Upper lobe of right lung (tissue), 1 donor: ENCODE measurements around the gene GUCA2B. TPM values are rescaled to one million over a fixed set of nuclear protein-coding genes. Genes with fewer than 3 reads are reported as not detected.

Experiments
- ATAC-seq: fragments of 200-7000 bp; cut with Tn5 transposase; one replicate; pipeline ENCODE4 v1.9.1; 2020; ENCODE audit warnings: mild to moderate bottlenecking, moderate library complexity
- DNase-seq: peaks from one replicate; pipeline ENCODE4 v3.0.0-alpha.2; 2020
- H3K27ac ChIP-seq: fragments of 200-600 bp; one replicate; pipeline ENCODE4 v1.8.0; 2022
- H3K27me3 ChIP-seq: fragments of 200-600 bp; one replicate; pipeline ENCODE4 v1.8.0; 2022; ENCODE audit warnings: mild to moderate bottlenecking
- H3K36me3 ChIP-seq: fragments of 200-600 bp; one replicate; pipeline ENCODE4 v1.8.0; 2022
- H3K4me1 ChIP-seq: fragments of 200-600 bp; one replicate; pipeline ENCODE4 v1.8.0; 2022
- H3K4me3 ChIP-seq: fragments of 200-600 bp; one replicate; pipeline ENCODE4 v1.8.0; 2022; ENCODE audit warnings: mild to moderate bottlenecking
- H3K9me3 ChIP-seq: fragments of 200-600 bp; one replicate; pipeline ENCODE4 v1.8.0; 2022
- intact Hi-C: fragments of 100-400 bp; cut with DNase I; formaldehyde crosslinking; loops from one replicate; pipeline ENCODE4 v1.11.0; 2022
- total RNA-seq: library from RNA; stranded (reverse); fragmentation: NEBNext Ultra II Directional; extraction: Animal tissue kit (Norgen Biotek cat#: 25700); gene quantifications from one replicate; pipeline ENCODE4 v1.2.1, GENCODE V29; 2021
- TF ChIP-seq, protein P1 (sequence below): fragments of 200-600 bp; IDR thresholded peaks from one replicate; pipeline ENCODE4 v1.8.0; 2022; ENCODE audit warnings: antibody characterized with exemption
- donor health status: DM: no; HTN: yes; CAD: no; lungs with severe emphysema.

Gene GUCA2B
- total RNA-seq, 1 donor from 2014 or later, result not detected

DNA sequence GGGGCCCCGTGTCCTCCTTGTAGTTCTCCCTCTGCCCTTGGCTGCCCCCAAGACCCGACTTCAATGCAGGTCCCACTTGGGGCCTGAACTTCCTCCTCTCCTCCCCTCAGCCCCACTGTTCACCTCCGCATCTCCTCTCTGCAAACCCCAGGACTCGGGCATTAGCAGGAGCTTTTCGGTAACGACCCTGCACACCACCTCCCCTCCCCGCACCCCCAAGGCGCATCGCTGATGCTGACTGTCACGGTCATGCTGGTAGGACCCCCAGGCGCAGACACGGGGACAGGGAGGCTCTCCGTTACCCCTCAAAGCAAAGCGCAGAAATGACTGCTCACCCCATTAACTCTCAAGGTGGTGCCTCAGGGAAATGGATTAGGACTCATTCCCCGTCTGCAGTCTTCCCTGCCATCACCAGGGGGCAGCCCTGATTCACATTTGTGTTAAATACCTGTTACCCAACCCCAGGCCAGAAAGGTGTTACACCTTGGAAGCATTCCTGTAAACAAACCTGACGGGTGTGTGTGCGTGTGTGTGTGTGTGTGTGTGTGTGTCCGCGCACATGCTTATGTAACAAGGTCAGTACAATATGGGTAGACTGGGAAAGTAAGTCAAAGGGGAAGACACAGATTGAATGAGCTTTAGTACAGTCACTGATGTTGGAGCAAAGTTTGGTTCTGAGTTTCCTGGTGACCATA is 6.4 kb upstream of the GUCA2B start:
- no peak overlapping the region for H3K4me3 ChIP-seq
- peak; percentile 92 for ATAC-seq

DNA sequence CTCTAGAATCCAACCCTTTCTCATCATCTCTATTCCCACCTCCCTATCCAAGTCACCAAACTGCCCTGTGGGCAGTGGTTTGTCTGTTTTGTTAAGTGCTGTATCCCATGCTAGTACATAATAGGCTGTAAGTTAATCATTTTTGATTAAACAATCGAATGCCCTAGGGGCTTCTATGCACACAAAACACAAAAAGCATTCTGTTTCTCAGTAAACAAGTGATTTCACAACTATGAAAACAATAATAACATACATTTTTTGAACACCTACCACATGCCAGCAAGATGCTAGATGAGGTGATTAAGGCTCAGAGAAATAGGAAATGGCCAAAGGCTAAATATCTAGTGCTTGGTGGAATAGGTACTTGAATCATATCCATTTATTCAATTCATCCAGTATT is 5.0 kb upstream of the GUCA2B start:
- Histone ChIP-seq H3K27me3 (peaks cover 6% of the 10 kb centered on the region), H3K4me3 (no peak overlapping the region), H3K27ac (no peak overlapping the region), H3K36me3 (no peaks in the 10 kb centered on the region), H3K4me1 (no peaks in the 10 kb centered on the region), H3K9me3 (no peaks in the 10 kb centered on the region)
- no peak for DNase-seq
- TF ChIP-seq, protein P1, sequence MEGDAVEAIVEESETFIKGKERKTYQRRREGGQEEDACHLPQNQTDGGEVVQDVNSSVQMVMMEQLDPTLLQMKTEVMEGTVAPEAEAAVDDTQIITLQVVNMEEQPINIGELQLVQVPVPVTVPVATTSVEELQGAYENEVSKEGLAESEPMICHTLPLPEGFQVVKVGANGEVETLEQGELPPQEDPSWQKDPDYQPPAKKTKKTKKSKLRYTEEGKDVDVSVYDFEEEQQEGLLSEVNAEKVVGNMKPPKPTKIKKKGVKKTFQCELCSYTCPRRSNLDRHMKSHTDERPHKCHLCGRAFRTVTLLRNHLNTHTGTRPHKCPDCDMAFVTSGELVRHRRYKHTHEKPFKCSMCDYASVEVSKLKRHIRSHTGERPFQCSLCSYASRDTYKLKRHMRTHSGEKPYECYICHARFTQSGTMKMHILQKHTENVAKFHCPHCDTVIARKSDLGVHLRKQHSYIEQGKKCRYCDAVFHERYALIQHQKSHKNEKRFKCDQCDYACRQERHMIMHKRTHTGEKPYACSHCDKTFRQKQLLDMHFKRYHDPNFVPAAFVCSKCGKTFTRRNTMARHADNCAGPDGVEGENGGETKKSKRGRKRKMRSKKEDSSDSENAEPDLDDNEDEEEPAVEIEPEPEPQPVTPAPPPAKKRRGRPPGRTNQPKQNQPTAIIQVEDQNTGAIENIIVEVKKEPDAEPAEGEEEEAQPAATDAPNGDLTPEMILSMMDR, result no peak
- no peak for ATAC-seq
- intact Hi-C loops, result no loop called here

More for the DNA sequence above, 6.4 kb upstream of the GUCA2B start:
- Histone ChIP-seq H3K9me3 (no peaks in the 10 kb centered on the region), H3K27me3 (peaks cover 6% of the 10 kb centered on the region), H3K4me1 (peaks cover 3% of the 10 kb centered on the region), H3K36me3 (no peaks in the 10 kb centered on the region), H3K27ac (no peak overlapping the region)
- peak; percentile 86 for DNase-seq
- intact Hi-C loops, result no loop called here
- TF ChIP-seq, protein P1, result peak; percentile 76

DNA sequence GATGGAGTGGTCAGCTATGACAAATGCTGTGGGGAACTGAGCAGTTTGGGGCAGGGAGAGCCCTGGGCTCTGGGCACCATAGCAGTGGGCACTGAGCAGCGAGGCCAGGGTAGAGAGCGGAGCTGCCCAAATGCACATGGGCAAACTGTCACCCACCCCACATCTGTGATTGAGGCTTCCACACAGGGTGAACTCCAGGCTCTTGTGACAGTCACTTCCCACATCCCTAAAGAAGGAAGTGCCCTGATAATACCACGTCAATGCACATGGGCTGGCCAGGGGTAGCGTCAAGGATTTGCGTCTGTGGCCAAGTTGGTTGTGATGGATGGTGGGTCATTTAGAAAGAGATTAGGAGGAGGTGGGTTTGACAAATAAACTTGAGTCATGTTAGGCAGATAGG is 2.6 kb upstream of the GUCA2B start:
- no peaks in the 10 kb centered on the region for H3K27me3 ChIP-seq
- no peak overlapping the region for H3K27ac ChIP-seq
- H3K36me3 ChIP-seq, result no peaks in the 10 kb centered on the region
- peak; percentile 37 for DNase-seq
- H3K9me3 ChIP-seq, result no peaks in the 10 kb centered on the region
- no peaks in the 10 kb centered on the region for H3K4me1 ChIP-seq
- intact Hi-C loops, result no loop called here
- no peak for ATAC-seq
- no peak overlapping the region for H3K4me3 ChIP-seq
- TF ChIP-seq, protein P1, result no peak

DNA sequence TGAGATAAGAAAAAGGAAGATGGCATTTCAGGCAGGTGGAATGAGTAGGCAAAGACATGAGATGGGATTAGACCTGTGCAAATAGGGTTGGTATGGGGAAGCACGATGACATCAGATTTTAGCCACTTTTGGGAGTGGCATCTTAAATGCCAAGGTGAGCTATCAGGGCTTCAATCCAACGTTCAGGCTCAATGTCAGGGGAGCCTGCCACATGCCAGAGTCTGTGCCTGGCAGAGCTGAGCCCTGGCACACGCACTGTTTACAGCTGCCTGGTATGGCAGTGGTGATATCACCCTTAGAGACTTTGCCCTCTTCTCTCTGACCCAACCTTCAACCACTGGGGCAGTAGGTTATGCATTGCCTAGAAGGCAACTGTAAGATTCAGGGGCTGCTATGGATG is 1.1 kb upstream of the GUCA2B start:
- Histone ChIP-seq H3K27ac (no peak overlapping the region), H3K27me3 (no peaks in the 10 kb centered on the region), H3K9me3 (no peaks in the 10 kb centered on the region), H3K4me1 (no peaks in the 10 kb centered on the region), H3K4me3 (no peak overlapping the region), H3K36me3 (no peaks in the 10 kb centered on the region)
- DNase-seq, result peak; percentile 51
- ATAC-seq, result peak; percentile 81
- TF ChIP-seq, protein P1, result no peak
- intact Hi-C loops, result no loop called here

DNA sequence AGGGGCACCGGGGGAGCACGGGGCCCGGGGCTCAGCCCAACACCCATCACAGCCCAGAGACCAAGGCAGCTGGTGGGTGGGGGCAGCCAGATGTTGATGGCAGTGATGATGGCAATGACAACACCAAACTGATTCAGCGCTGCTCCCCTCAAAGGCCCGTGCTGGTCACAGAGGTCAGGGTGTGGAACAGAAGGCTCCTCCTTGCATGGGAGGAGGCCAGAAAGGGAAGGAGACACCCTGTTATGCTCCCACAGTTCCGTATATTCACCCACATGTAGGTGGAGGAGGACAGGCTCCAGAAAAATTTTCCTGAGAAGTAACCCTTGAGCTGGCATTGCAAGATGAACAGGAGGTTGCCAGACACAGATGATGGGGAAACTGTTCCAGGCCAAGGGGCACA is 414 bp downstream of the GUCA2B start:
- TF ChIP-seq, protein P1, result no peak
- no peaks in the 10 kb centered on the region for H3K9me3 ChIP-seq
- no peak overlapping the region for H3K27ac ChIP-seq
- no peaks in the 10 kb centered on the region for H3K27me3 ChIP-seq
- no peaks in the 10 kb centered on the region for H3K36me3 ChIP-seq
- H3K4me3 ChIP-seq, result no peak overlapping the region
- no peaks in the 10 kb centered on the region for H3K4me1 ChIP-seq
- DNase-seq, result no peak
- ATAC-seq, result no peak
- intact Hi-C loops, result no loop called here
